Putamen (tissue), 1 donor: Measurements from ENCODE around the gene ADCK2.
"Not testable (repeated sequence)": the region's sequence is repeated elsewhere in the genome, so short reads cannot be mapped to it uniquely, and the experiment has no call there.

ENCODE experiments used
- DNase-seq: peaks from one replicate; pipeline ENCODE4 v3.0.0-alpha.2; 2016; ENCODE audit warnings: low spot score

Gene ADCK2

GRCh38 chr7:140695381-140695780, 22.6 kb downstream of the ADCK2 start:
- no peak for DNase-seq

DNA sequence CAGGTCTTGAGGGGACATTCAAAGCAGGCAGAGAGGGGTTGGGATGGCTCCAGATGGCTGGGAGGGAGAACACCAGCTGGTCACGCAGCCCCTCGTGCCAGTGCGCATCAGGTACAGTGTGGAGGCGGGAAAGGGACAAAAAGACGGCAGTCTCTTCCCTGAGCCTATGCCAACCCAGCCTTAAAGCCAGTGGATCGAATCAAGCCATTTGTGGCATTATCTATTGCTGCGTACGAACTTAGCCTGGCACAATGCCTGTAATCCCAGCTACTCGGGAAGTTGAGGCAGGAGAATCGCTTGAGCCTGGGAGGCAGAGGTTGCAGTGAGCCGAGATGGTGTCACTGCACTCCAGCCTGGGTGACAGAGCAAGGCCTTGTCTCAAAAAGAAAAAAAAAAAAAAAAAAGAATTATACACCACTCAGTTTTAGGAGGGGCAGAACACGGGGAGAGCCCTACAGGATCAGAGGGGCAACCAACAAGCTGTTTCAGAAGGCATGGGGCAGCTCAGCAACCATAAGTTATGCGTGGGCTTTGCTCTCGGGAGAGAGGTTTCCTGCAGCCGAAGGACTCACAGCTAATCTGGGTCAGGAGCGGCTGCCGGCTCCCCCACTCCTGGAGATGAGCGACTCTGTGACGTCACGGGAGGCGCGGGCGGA, 23.4 kb downstream of the ADCK2 start:
- peak; percentile 97 for DNase-seq

DNA sequence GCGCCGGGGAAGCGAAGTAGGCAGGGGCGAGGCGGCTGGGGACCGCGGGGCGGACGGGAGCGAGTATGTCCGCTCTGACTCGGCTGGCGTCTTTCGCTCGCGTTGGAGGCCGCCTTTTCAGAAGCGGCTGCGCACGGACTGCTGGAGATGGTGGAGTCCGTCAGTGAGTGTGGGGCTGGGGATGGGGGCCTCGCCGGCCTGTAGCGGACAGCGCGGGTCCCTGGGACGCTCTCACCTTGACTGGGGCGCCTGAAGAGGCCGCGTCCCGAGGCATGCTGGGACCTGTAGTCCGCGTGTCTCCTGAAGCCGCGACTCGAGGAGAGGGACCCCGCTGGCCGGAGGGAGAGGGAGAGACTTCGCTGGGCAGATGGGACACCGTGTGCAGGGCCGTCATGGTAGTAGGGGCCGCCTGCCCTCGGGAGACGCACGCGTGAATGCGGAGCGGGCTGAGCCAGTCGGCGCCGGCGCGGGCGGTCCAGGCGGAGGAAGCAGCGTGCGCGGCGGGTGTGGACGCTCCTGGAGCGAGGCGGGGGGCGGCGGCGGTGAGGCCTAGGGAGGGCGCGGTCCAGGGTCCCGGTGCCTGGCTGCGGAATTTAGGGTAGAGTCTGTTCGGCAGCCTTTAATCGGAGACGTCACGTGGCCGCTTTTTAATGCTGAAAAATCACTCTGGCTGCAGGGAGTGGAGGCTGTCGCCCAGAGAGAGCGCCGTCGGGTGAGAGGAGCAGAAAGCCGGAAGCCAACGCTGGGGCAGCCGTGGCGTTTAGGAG, 24.1 kb downstream of the ADCK2 start, which contains the start of gene NDUFB2:
Gene NDUFB2, plus strand, starts transcription at position 29 of the 767 bp plus-strand sequence. Its CDS starts 37 bp downstream, at position 66.
- DNase-seq, result peak; percentile 87

DNA sequence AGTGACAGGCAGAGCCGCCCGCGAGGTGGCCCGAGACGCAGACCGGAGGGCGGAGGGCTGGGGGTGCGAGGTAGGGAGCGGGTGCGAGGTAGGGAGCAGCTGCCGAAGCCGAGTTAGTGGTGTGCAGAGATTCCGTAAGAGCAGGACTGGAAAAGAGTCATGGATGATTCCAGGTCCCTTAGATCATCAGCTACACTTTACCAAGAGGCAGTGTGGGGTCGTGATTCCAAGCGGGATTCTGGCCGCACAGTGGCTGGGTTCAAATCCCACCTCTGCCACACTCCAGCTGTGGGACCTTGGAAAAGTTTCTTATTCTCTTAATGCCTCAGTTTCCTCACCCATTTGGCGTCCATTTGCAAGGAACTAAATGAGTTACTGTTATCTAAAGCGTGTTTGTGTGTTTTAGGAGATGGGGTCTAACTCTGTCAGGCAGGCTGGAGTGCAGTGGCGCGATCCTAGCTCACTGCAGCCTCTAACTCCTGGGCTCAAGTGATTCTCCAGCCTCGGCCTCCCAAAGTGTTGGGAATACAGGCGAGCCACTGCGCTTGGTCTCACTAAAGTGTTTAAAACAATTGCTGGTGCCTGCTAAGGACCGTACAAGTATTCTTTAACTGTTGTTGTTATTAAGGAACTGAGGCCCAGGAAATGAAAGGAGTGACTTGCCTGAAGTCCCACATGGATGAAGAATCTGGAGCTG, 24.9 kb downstream of the ADCK2 start:
- DNase-seq, result no peak

GRCh38 chr7:140698477-140698876, 25.7 kb downstream of the ADCK2 start:
- no peak for DNase-seq

- DNase-seq, result no peak
Measured at GRCh38 chr7:140702774-140703173, 30.0 kb downstream of the ADCK2 start.

DNA sequence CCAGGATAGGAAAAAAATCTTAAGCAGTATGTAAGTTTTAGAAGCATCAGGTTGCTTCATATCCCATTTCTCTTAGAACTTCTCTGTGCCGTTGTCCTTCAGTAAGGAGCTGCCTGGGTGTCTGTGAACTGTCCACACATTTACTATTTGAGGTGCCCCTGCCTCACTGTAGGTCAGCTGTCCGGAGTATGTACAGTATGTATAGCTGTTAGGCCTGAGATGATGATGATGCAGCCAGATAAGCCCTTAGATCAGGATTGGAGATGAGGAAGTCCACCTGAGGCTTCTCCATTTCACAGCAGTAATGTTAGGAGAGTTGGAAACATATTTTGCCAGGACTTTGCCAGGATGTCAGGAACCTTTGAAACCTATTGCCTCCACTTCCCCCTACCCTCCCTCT, 31.5 kb downstream of the ADCK2 start:
- DNase-seq, result no peak

- DNase-seq, result no peak
Measured at GRCh38 chr7:140707132-140707531, 34.4 kb downstream of the ADCK2 start.

DNA sequence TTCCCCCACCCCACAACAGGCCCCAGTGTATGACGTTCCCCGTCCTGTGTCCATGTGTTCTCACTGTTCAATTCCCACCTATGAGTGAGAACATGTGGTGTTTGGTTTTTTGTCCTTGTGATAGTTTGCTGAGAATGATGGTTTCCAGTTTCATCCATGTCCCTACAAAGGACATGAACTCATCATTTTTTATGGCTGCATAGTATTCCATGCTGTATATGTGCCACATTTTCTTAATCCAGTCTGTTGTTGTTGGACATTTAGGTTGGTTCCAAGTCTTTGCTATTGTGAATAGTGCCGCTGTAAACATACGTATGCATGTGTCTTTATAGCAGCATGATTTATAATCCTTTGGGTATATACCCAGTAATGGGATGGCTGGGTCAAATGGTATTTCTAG, 36.0 kb downstream of the ADCK2 start:
- DNase-seq, result not testable (repeated sequence)

DNA sequence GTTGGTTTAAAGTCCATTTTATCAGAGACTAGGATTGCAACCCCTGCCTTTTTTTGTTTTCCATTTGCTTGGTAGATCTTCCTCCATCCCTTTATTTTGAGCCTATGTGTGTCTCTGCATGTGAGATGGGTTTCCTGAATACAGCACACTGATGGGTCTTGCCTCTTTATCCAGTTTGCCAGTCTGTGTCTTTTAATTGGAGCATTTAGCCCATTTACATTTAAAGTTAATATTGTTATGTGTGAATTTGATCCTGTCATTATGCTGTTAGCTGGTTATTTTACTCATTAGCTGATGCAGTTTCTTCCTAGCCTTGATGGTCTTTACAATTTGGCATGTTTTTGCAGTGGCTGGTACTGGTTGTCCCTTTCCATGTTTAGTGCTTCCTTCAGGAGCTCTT, 39.6 kb downstream of the ADCK2 start:
- DNase-seq, result not testable (repeated sequence)

- DNase-seq, result no peak
Measured at GRCh38 chr7:140714331-140715040, 41.7 kb downstream of the ADCK2 start.

- no peak for DNase-seq
Measured at GRCh38 chr7:140719721-140720120, 47.0 kb downstream of the ADCK2 start.

DNA sequence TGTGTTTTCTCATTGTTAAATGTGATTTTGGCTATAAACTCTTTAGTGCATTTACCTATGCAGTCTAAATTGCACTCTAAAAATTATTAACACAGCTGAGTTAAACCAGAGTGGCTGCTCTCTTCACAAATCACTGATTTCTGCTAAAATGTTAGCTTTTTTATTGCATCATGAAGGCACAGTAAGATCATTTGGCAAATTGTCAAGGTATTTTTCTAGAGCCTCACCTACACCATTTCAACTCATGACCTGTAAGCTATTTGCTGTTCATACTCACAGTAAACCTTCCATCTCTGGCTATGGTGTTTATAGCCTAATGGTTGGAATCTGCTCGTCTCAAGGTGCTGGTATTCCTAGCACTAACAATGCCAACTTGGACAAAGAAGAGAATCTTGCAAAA, 49.5 kb downstream of the ADCK2 start:
- DNase-seq, result no peak

- DNase-seq, result no peak
Measured at GRCh38 chr7:140723006-140723405, 50.3 kb downstream of the ADCK2 start.

DNA sequence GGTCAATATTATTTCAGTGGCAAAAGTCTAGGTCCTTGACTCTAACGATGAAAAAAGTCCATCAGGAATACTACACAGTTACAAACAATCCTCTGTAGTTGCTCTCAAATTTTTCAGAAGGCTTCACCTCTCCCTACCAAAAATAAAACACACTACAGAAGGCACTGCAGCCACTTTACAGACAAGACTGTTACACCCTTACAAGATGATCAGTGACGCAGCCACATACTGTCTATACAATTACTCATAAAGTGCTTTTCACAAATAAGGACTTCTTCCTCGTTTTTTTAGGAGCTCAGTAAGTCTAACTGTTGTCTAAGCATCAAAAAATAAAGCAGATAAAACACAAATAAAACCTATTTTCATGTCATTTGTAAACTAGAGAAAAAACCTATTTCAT, 50.8 kb downstream of the ADCK2 start:
- no peak for DNase-seq

DNA sequence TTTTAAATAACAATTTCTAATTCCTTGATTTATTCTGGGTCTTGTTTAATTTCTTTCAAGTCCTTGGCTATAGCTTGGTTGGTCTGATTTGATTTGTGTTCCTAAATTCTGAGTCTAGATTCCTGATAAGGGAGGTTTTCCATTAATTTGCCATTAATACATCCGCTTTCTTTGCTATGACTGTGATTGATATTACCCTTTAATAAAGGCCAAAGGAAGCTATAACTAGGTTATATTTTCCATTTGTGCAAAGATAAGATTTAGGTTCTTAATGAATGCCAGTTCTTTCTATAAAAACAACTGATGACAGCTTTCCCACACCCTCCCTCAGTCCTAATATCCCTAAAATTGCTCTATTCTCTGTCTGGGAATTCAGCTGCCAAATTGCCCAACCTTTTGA, 52.0 kb downstream of the ADCK2 start:
- DNase-seq, result no peak

DNA sequence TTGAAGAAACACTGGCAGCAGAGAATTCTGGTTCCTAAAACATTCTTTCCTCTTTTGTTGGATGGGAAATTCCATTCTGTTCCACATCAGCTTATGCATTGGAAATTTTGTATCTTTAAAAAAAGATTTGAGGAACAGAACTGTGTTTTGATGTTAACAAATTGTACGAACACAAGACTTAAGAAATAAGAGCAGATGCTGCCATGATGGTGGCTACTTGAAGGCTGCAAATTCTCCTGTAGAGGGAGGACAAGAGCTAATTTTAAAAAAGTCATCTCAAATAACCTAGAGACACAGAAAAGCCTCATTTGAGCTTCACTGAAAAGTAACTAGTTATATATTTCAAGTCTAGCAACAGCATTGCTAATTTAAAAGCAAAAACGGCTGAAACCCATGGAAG, 53.5 kb downstream of the ADCK2 start:
- DNase-seq, result no peak

DNA sequence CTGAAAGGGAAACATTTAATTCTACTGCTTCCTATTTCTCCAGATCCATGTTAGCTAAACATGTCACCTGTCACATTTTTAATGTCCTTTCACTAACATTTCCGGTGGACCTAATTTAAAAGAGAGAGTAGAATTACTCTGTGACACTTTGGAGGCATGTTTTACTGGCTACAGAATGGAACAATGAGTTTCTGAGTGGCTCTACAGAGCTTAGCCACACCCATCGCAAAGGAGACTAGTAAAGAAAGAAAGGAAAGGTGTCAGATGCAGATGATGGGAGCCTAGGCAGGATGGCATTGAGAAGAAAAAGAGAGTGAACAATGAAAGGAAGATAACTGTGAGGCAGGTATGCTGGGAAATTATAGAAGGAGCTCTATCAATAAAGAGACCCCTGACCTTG, 59.7 kb downstream of the ADCK2 start:
- no peak for DNase-seq

DNA sequence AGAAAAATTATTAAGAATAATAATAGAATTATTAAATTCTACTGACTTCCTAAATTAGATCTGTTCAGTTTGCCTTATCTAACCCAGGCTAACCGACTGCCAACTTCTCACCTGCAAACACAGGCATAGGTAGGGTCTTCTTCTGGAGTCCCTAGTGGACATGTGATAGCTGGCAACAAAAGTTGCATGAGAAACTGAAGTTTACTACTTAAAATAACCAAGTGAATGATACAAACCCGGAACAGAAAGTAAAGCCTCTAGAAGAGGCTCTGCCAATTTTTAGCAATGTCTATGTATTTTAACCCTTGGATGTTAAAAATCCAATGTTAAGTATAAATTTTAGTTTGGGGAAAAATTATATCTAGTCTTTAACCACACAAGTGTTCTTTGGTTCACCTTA, 61.4 kb downstream of the ADCK2 start:
- no peak for DNase-seq

DNA sequence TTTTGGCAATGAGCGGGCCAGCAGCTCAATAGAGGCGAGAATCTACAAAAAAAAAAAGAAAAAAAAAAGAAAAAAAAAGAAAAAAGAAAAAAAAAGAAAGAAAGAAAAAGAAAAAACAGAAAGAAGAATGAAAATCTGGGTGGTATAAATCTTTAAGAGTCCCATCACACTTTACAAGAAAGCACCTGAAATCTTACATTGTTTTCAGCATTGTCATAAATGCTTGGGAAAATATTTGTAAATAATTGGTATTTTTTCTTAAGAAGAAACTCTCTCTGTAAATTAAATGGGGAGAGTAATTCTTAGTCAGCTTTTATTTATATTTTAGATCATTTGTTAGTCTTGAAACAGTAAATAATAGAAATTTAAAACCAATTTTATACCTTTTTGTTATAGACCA, 62.0 kb downstream of the ADCK2 start:
- no peak for DNase-seq

GRCh38 chr7:140738280-140738679, 65.5 kb downstream of the ADCK2 start:
- no peak for DNase-seq

GRCh38 chr7:140743255-140743654, 70.5 kb downstream of the ADCK2 start:
- not testable (repeated sequence) for DNase-seq
